Large intestine (tissue), 1 donor: ENCODE data around the gene LTBP4. TPM values are rescaled to one million over a fixed set of nuclear protein-coding genes. Genes with fewer than 3 reads are reported as not detected.

ENCODE experiments used
- polyA plus RNA-seq: library from polyadenylated mRNA; unstranded; fragments of 120-200 nt; gene quantifications from one replicate; pipeline ENCODE4 v1.2.1, GENCODE V29; 2013

LTBP4 gene
- polyA plus RNA-seq, 1 donor, result 223 TPM

Other genes starting within 250 kb of the LTBP4 start
- 0.10 TPM for gene HIPK4, start 211.2 kb upstream of the LTBP4 start, polyA plus RNA-seq
- gene PRX, start 188.0 kb upstream of the LTBP4 start, polyA plus RNA-seq, result 4.0 TPM
- 9.0 TPM for gene SERTAD1, start 175.4 kb upstream of the LTBP4 start, polyA plus RNA-seq
- 32.5 TPM for gene SERTAD3, start 157.0 kb upstream of the LTBP4 start, polyA plus RNA-seq
- gene BLVRB, start 135.6 kb upstream of the LTBP4 start, polyA plus RNA-seq, result 90.8 TPM
- 3.4 TPM for gene SPTBN4, start 134.4 kb upstream of the LTBP4 start, polyA plus RNA-seq
- 27.8 TPM for gene SHKBP1, start 24.5 kb upstream of the LTBP4 start, polyA plus RNA-seq
- 16.3 TPM for gene NUMBL, start 89.3 kb downstream of the LTBP4 start, polyA plus RNA-seq
- gene COQ8B, start 115.5 kb downstream of the LTBP4 start, polyA plus RNA-seq, result 35.7 TPM
- gene ITPKC, start 115.7 kb downstream of the LTBP4 start, polyA plus RNA-seq, result 28.4 TPM
- 16.6 TPM for gene ACTMAP, start 149.1 kb downstream of the LTBP4 start, polyA plus RNA-seq
- gene SNRPA, start 149.8 kb downstream of the LTBP4 start, polyA plus RNA-seq, result 65.7 TPM
- gene MIA, start 174.2 kb downstream of the LTBP4 start, polyA plus RNA-seq, result 6.2 TPM
- gene RAB4B, start 176.9 kb downstream of the LTBP4 start, polyA plus RNA-seq, result 19.2 TPM
- 61.6 TPM for gene EGLN2, start 197.8 kb downstream of the LTBP4 start, polyA plus RNA-seq
- 0.07 TPM for gene CYP2A6, start 249.1 kb downstream of the LTBP4 start, polyA plus RNA-seq